Activated CD8-positive, alpha-beta memory T cell treated with anti-CD3 and anti-CD28 coated beads for 36 hours (primary cell): ENCODE measurements around the gene SCP2D1. TPM values are rescaled to one million over a fixed set of nuclear protein-coding genes. Genes with fewer than 3 reads are reported as not detected.

Source experiments
- CTCF ChIA-PET: fragments of 350-600 bp; sonication (Branson Sonifier 250); formaldehyde crosslinking; loops from one replicate; lab custom pipeline; 2021; ENCODE audit warnings: antibody characterized with exemption; lab: Charles Lee
- POLR2A ChIA-PET: fragments of 350-600 bp; sonication (Branson Sonifier 250); formaldehyde crosslinking; loops from one replicate; lab custom pipeline; 2021; ENCODE audit warnings: antibody characterized with exemption; lab: Charles Lee
- total RNA-seq, 2 experiments: library from RNA; stranded (reverse); gene quantifications; one replicate each; pipeline ENCODE4 v1.2.3, GENCODE V29; 2021

SCP2D1 gene
- total RNA-seq, 2 experiments from 2014 or later: not detected

DNA sequence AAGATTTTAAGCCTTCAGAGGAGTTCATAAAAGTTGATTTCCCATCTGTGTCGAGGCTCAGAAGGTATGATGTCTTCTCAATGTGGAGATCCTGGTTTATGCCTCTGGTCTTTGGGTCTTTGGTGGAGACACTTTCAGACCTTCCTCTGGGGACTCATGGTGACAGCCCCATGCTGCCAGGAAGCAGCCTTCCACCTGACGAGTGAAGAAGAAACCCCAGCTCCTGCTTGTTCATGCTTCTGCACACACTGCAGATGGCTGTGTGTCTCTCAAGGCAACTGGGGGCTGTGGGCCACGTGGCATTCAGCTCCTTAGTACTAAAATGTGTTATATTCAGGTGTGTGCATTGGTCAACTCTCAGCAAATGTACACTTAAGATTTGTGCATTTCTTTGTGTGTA lies 4.9 kb upstream of the SCP2D1 start:
- POLR2A ChIA-PET: no interaction called here
- CTCF ChIA-PET: no interaction called here

DNA sequence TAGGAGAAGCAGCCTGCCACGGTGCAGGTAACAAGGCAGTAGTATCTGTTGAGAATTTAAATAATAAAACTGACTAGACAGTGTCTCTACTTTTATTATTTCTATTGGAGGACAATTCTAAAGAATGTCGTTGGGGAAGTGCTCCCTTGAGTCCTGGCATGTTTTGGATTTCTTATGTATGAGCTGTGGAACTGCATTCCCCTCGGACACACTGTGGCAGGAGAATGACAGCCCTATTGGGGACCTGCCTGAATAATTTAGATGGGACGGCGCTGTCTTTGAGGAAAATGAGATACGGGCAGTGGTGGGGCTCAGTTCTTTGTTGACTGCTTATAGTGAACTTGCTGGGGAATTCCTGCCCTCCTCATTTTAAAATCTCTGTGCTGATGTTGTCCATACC lies 2.4 kb upstream of the SCP2D1 start:
- ChIA-PET CTCF (no interaction called here), POLR2A (no interaction called here)

DNA sequence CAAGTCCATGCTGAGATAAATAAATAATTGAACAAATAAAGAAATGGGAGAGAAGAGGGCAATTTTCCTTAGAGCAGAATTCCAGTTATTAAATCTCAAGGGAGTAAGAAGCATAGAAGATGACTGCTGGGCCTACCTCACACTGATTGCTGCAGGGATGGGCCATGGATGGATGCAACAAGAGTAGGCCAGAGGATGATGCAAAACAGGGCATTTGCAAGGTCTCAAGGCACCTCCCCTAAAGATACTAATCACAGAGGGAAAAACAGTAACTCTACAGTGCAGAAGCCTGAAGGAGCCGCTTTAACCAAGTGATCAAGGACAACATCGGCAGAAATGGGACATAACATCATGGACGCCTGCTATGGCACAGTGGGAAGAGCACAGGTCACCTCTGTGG lies 1.7 kb upstream of the SCP2D1 start:
- ChIA-PET CTCF (no interaction called here), POLR2A (no interaction called here)

DNA sequence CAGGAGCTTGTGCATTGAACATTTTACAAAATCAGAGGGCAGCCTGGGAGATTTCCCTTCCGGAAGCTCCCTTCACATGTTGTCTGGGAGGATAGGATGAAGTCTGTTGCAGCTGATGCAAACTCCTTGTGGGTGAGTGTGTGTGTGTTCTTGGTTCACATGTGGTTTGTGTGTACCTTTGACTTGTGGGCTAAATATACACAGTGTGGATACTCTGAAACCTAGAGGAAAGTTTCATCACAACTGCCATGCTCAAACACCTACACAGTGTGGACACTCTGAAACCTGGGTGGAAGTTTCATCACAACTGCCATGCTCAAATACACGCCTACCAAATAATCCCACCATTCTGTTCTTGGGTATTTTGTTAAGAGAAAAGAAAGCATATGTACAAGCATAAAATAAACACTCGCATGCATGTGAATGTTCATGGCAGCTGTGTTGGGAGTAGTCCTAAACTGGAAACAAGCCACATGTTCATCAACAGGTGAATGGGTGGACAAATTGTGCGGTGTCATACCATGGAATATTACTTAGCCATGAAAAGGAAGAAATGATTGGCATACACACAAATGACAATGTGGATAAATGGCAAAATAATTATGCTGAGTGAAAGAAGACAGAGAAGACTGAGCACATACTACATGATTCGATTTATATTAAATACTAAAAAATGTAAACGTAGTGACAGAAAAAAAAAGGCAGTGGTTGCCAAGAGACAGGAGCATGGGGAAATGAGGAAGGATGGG lies 1.8 kb downstream of the SCP2D1 start:
- ChIA-PET CTCF (no interaction called here), POLR2A (no interaction called here)

DNA sequence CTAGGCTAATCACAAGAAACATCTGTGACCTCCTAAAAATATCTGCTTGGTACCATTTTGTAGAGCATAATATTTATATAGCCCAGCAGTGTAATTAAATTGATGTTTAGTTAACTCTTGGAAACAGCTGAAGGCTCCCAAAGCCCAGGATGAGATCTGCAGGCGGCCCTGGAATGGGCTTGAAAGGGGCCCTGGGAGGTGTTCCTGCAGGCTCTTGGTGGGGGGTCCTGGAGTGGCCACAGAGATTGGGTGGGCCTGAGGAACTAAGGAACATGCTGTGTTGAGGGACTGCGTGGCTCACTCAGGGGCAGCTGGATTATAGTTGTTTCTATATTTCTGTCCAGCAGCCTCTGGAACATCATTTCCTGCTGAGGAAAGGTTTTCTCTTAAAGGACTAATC lies 9.2 kb downstream of the SCP2D1 start:
- ChIA-PET POLR2A (no interaction called here), CTCF (no interaction called here)

DNA sequence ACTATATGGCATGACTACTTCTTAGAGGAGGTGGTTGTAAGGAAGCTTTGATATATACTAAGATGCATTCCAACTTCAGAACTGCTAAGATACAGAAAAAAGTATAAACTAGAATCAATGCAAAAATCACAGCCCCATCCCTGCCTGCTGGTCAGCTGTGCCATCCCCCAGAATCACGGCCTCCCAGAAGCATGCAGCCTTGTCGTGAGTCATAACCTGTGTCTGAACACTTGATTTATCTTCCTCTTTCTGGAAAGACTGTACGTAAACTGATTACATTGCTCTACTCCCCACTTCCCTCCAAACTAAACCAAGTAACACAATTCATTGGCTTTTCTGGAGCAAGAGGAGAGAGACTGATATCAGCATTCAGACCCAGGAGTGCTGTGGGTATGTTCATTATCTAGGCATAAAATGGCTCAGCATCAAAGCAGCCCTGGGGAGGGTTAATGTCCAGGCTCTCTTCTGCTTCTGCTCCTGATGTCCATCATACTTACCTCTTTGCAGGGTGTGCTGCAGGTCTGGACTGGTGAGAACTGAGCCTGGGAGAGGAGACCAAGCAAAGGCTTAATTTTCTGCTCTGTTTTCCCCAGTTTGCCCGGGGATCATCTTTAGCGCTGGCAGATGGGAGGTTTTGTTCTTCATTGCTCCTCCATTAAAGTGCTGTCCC lies 18.4 kb downstream of the SCP2D1 start:
- POLR2A ChIA-PET: no interaction called here
- CTCF ChIA-PET: no interaction called here

DNA sequence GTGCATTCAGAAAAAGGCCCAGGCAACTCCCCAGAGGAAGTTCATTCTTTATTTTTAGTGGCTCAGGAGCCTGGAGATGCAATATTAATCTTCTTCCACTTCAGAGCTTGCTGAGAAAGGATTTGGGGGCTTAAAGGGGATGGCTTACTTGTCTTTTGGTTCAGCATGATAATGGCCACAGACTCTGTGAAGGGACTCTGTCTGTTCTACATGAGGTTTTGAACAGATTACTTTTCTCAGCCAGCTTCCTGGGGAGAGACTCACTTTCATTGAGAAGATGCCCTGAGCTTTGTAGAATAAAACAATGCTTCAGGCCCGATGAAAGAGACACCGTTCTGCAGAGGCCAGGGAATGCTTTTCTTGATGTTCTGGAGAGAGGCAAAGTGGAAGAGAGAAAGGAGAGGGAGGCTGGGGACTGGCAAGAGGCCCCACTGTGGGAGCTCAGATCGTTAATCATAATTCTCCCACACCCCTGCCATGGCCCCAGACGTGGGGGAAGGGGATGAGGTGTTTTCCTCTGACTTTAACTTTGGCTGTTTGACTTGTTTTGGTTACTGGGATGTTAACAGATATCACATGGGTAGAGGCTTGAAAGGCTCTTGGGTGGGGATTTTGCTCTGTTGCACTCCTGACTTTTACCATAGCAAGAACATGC lies 19.1 kb downstream of the SCP2D1 start:
- ChIA-PET CTCF (no interaction called here), POLR2A (no interaction called here)

DNA sequence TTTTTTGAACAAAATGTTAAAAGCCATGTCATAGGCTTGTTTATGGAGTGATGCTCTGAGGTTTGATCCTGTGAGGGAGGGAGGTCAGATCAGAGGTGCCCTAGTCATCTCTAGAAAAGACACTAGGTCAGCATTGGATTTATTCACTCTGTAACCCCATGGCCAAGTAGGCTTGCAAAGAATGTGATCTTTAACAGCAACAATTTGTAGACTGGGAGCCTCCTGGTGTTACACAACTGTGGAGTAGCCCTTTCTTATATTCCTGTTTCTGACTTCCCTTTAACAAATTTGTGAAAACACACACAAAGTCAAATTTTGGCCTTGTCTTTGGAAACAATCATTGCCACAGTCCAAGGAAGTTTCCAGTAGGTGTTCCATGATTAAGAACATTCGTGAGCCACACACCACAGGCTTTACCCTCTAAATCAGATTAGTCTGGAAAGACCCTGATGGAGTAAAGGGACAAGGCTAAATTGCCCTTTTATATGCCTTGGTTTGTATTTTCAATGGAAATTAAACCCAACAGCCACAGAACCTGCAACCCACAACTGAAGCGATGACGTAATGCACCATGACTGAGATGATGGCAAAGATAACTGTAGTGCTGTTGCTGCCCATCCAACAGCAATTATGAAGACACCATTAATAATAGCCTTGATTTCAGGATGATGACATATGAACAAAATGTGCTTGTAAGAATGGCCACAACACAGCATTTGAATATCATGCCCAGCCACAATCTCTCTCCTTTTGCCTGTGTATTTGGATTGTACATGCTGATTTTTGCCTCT lies 22.1 kb downstream of the SCP2D1 start:
- POLR2A ChIA-PET: no interaction called here

DNA sequence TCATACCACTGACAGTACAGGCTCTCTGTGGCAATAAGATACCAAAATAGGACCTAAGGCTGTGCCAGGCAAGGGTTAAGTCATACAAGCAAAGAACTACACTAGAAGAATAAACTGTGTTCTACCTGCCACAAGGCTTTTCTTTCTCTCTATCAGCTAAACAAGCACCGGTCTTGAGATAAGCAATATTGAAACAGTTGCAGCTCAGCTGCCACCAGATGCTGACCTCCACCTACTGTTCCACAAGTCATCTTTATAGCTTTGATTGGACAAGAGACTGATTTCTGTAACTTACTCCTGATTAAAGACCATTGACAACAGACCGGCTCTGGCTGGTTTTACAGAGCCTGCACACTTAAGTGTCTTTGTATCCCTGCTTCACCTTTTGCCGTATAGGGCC lies 24.1 kb downstream of the SCP2D1 start:
- ChIA-PET POLR2A (no interaction called here), CTCF (no interaction called here)

More for the DNA sequence above, 22.1 kb downstream of the SCP2D1 start:
- CTCF ChIA-PET: no interaction called here

DNA sequence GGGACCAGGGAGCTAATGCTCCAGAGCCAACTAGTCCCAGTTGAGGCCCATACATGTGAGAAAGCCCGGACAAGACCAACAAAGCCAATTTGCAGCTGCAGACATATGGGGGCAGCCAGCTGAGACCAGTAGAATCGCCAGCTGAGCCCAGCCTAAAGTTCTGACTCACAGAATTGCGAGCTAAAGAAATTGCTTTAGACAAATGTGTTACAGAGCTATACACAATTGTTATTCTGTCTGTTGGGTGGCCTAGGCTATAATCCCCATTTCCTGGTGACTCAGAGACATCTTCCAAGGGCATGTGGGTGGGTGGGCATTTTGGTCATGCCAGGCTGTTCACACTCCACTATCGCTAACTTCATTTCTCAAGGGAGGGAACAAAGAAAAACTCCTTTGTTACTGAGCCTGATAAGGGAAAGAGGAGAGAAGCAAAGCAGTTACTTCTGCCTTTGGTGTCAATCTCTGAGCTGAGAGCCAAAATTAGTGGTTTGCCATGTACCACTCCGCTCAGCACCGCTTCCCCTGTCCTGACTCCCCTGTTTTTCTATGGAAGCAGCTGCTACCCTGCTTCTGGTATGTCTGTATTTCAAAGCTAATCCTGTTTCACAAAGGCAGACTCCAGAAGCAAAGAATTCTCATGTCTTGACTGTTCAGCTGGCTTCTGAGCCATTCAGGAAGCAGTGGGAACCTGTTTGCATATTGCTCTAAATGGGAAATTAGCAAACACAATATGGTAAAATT lies 26.1 kb downstream of the SCP2D1 start:
- CTCF ChIA-PET: no interaction called here
- POLR2A ChIA-PET: no interaction called here

DNA sequence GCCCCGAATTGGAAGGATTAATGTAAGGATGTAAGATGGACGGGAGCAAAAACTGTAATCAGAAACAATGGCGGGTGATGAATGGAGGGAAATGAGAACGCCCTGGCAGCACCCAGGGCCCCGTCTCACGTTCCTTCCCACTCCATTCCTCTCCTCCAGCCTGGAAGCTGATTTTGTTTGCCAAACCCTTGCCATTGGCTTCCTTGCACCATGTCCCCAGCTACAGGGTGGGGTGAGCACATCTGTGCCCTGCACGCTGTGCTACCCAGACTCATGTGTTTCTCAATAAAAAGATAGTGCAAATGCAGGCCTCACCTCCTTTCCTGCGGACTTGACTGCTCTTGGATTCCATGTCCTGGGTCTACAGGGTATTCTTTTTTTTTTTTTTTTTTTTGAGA lies 26.7 kb downstream of the SCP2D1 start:
- ChIA-PET CTCF (no interaction called here), POLR2A (no interaction called here)

DNA sequence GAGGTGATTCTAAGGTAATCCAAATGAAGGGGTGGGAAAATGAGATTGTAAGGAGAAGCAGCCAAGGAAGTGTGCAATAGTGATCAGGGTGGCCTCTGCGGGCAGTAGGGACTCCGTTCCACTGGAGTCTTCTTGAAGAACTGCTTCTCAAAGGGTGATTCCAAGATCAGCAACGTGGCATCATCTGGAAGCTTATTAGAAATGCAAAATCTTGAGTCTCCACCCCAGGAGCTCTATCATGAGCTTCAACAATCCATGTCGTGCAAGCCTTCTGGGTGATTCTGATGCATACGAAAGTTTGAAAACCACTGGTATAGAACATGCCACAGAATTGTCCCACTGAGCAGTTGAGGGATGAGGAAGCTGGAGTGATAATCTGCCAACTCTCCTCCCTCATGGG lies 31.4 kb downstream of the SCP2D1 start:
- POLR2A ChIA-PET: no interaction called here
- CTCF ChIA-PET: no interaction called here

DNA sequence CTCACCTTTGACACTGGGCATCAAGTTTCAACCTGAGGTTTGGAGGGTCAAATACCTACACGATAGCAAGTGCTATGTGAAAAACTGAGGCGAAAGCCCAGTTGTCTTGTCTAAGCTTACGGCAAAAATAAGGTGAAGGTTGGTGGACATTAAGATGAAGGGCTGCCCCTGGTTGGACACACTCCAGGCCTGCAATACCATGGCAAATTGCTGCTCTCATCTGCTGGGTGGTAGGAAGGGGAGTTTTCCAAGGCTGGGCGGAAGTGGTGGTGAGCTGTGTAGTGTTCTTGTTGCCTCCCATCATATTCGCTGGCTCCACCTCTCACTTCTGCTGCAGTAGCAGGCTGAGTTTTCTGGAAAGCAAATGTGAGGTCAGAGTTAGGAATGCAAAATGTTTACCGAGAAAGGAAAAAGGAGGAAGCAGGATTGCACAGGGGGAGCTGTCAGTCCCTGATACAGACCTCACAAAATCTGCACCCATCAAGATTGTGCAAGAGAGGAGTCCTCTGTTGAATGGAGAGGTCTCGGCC lies 33.7 kb downstream of the SCP2D1 start:
- CTCF ChIA-PET: no interaction called here
- POLR2A ChIA-PET: no interaction called here

DNA sequence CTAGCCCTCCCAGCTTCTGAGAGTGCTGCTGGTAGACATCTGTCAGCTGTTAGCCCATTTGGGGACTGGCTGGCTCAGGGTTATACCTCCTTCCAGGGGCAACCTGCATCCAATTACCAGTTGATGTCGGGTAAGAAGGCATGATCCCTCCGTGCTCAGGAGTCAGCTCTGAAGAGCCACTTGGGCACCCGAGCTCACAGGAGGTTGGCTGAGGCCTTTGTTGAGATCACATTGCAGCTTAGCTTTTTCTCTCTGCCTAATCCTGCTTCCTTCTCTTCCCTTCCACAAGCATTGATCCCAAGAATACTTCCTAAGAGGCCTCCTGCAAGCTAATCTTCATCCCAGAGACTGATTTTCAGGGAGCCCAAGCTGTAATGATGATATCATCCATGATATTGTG lies 35.5 kb downstream of the SCP2D1 start:
- POLR2A ChIA-PET: no interaction called here

DNA sequence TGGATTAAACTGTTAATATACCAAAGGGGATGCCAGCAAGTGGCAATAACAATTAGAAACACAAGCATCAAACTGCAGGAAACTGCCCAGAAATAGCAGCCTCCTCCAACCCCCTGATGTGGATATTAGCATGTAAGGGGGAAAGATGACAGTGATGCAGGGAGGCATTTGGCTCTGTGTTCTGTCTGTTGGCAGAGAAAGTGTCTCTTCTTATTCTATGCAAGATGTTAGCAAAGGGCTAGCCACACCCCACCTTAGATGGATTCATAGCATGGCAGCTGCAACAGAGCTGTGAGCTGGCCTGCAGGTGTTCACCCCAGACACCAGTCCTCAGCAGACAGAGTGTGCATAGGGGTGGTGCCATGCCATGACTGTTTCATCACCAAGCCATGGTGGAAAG lies 38.0 kb downstream of the SCP2D1 start:
- CTCF ChIA-PET: no interaction called here
- POLR2A ChIA-PET: no interaction called here

More for the DNA sequence above, 35.5 kb downstream of the SCP2D1 start:
- CTCF ChIA-PET: interaction anchor here (0.5 kb wide), 1 partner anchor 415 kb away, joined by 3 read pairs; no protein-coding TSS in a partner anchor

DNA sequence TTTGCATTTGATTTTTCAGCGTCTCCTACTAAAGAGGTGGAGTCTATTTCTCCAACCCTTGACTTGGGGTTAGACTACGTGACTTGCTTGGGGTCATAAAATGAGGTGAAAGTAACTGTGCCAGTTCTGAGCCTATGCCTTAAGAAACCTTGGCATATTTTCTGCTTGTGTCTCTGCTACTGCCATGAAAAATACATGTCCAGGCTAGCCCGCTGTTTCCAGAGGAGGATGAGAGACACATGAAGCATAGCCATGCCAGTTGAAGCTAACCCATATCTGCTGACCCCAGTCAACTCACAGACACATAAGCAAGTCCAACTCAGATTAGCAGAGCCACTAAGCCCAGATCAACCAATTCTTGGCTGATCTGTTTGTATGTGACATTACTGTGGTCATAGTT lies 38.7 kb downstream of the SCP2D1 start:
- ChIA-PET CTCF (no interaction called here), POLR2A (no interaction called here)

DNA sequence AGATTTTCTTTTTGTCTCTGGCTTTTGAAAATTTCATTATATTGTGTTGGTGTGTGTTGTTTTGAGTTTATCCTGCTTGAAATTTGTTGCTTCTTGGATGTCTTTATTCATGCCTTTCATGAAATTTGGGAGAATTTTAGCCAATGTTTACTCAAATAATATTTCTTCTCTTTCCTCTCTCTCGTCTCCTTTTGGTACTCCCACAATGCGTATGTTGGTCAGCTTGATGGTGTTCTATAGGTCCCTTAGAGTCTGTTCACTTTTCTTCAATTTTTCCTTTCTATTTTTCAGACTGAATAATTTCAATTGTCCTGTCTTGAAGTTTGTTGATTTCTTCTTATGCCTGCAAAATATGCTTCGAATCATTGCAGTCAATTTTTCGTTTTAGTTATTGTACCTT lies 39.6 kb downstream of the SCP2D1 start:
- POLR2A ChIA-PET: no interaction called here
- CTCF ChIA-PET: no interaction called here

DNA sequence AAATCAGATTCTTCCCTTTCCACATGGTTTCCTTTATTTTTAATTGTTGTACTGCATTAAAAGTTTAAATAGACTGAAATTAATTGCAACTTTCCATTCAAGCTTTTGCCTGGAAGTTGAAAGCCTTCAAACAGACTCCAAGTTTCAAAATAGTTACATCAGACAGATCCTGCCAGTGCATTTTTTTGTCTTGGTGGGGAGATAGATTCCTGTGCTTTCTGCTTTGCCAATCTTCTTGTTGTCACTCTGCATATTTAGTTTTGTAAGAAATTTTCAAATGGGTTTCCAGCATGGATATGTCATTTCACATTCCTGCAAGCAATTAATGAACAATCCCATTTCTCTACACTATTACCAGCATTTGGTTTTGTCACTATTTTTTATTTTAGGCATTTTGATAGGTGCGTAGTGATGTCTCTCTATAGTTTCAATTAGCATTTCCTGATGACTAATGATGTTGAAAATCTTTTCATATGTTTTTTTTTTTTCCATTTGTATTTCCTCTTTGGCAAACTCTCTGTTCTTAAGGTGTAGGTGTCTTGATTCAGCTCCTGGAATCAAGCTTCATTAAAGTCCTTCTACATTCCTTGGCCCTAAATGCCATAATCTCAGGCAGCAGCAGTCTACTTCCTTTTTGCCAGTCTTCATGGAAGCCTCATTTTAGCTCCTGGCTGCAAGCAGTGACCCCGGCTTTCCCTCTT lies 40.5 kb downstream of the SCP2D1 start:
- ChIA-PET CTCF (no interaction called here), POLR2A (no interaction called here)

DNA sequence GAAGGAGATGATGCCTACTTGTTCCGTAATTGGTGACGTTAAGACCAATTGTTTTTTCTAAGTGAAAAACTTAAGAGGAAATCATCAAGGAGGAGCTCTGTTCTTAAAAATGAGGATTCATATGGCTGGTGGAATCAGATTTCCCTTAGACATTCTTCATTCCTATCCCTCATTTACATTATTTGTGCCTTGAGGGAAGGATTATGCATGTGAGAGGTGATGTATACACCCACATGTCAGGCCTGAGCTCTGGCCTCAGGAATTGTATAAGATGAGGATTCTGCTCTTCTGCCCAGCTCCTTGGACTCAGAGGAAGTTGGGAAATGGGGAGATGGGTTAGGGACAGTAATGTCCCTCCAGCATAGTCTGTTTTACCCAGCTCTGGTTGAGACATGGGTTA lies 42.3 kb downstream of the SCP2D1 start:
- POLR2A ChIA-PET: no interaction called here

More for the DNA sequence above, 42.3 kb downstream of the SCP2D1 start:
- CTCF ChIA-PET: no interaction called here
